Measurements from ENCODE around the gene TLE4.
A peak's percentile ranks its signal among the peaks of the same experiment; 100 is the strongest.

The TLE4 gene

DNA sequence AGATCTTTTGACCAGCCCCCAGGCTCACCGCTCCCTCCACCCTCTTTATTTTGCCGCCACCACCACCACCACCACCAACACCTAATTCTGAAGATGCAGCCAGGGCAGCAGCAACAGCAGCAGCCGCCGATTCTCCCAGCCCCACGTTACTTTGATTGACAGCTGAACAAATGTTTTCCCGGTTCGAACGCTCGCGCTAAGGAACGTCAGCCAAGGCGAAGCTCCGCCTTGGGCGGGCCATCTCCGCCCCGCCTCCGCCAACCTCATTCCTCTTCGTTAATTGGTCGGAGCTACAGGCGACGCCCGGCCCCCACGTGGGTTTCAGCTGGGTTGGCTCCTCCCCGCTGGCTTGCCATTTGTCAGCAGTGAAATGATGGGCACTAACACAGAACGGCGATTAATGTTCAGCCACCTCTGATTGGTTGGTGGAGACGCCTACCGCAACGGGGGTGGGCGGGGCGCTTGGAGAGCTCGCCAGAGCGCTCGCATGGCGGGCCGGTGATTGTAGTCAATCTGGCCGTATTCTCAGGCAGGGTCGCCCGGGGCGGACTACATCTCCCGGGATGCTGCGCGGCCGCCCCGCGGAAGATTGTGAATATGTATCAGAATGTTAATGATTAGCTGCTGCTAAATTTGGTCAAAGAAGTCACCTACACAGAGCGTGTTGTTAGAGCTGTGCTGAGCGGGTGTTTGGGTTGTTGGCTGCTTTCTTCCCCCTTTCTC lies at the start of gene TLE4:
TSS of gene TLE4 (plus strand) at position 657 of the 723 bp plus-strand sequence. CDS start 826 bp downstream, outside the sequence.
- peak; percentile 98 to 100 for DNase-seq (ENCODE audit: extremely low read depth in 1 of 2, low read depth in 1 of 2)

DNA sequence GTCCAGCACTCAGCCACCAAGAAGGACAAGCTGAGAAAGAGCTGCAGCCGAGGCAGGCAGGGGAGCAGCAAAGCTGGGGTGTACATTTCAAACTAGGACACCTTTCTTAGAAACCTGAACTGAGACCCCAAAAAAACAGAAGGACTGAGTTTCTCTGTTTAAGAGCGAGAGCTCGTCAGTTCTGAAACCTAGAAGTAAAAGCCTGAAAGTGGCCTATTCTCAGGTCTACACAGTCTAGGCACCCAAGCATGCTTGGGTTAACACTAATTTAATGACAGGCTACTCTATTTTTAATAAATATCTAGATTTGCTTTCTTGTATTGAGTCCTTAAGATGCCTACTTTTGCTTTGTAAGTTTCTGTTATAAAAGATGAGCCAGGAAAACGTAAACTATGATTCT lies 49.0 kb upstream of the TLE4 start:
- no peak for DNase-seq (ENCODE audit: extremely low read depth in 1 of 2, low read depth in 1 of 2)

DNA sequence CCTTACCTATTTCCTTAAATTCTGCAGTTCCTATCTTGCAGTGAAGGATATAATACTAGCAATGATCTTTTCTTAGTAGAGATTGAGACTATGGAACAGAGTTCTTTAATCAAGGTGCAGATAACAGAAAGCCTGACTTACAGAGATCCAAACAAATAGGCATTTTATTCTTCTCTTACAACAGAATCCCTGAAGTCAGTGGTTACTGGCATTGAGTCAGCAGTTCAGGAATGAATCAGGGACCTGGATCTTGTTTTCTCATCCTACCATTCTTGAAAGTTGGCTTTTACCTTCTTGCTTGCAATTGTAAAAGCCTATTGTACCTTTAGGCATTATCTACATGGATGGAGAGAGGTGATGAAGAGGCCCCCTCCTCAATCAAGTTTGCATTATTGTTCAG lies 47.5 kb upstream of the TLE4 start:
- no peak for DNase-seq (ENCODE audit: extremely low read depth in 1 of 2, low read depth in 1 of 2)

DNA sequence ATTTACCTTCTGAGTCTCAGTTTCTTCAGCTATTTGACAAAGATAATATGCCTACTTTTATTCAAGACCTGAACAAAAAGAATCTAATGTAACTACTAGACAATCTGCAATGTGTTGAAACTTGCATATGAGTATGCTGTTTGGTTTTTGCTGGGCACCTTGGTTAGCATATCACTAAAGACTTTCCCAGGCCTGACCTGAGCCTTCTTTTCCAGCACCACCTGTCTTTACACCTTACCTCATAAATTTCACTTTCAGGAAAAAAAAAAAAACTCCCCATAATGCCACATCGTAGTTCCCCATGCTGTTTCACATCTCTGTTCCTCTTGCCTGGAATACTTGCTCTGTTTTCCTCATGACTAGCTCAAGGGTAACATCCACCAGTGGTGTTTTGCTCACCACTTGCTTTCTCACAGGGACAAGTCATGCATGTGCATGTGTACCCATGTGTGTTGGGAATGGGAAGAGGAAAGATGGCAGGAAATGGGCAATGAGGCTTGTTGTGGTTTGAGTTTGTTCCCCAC lies 45.6 kb upstream of the TLE4 start:
- no peak for DNase-seq (ENCODE audit: extremely low read depth in 1 of 2, low read depth in 1 of 2)

DNA sequence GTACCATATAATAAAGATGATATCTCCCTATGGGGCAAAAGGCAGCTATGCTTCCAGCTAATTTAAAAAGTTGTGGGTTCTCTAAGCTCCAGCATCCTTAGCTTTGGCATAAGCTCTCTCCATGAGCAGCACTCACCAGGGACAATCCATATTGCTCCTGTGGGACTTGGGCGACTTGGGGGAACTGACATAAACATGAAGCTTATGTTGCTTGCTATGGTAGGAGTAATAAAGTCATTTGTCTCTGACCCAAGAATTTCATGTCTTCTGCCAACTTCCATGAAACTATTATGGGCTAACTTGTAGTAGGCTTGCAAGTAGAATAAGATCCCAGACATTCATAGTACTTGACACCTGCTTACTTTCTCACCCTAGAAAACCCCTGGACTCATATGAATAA lies 36.2 kb upstream of the TLE4 start:
- DNase-seq (ENCODE audit: extremely low read depth in 1 of 2, low read depth in 1 of 2), result no peak

DNA sequence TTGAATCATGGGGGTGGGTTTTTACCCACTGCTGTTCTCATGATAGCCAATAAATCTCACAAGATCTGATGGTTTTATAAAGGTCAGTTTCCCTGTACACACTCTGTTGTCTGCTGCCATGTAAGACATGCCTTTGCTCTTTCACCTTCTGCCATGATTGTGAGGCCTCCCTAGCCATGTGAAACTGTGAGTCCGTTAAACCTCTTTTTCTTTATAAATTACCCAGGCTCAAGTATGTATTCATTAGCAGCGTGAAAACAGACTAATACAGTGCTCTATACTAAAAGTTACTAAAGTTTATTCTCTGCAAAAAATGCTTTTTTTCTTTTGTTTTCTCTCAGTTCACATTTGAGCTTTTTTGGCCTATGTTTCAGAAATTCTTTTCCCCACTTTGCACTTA lies 33.9 kb upstream of the TLE4 start:
- no peak for DNase-seq (ENCODE audit: extremely low read depth in 1 of 2, low read depth in 1 of 2)

DNA sequence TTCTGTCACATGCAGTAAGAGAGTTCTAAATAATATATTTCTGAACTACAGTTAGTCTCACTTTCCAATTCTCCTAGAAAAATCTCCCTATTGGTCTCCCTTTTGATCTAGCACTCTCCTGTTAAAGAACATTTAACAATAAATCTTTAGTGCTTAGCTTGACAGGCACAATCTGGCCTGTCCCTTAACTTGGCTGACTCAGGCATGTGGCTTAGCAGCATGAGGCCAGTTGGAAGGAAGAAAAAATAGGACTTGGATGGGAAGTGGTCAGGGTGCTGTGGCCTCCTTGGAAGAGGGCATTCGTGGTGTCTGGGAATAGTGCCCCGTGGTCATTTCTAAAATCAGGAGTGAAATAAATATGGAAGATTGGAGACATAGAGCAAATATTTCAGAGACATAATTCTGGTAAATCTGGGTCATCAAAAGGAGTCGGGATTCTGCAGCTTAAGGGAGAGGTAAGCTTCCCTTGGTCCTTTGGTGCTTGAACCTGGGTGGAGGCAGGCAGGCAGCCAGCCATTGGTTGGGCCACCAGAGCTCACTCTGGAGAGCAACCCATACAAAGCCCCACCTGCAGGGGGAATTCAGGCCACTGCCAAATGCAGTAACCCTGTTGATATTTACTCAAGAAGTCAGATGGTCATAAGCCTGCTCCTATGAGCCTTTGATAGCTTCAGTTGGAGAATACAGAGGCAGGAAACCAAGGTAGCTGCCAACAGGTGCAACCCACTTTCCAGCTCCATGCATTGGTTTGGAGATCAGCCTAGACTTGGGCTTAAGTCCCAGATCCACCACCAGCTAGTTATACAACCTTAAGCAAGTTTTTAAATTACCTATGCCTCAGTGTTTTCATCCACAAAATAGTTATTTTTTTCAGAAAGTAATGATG lies 28.8 kb upstream of the TLE4 start:
- no peak for DNase-seq (ENCODE audit: extremely low read depth in 1 of 2, low read depth in 1 of 2)

DNA sequence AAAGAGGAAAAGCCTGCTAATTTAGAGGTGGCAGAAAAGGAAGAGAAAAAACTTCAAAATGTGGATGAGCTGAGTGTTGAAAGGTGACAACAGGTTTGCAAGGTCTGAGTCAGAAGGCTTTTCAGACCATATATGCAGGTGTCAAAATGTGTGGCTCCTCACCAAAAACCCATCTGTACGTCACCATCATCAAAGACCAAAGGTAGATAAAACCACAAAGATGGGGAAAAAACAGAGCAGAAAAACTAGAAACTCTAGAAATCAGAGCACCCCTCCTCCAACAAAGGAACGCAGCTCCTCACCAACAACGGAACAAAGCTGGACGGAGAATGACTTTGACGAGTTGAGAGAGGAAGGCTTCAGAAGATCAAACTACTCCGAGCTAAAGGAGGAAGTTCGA lies 27.4 kb upstream of the TLE4 start:
- peak in 1 of 2 donors; percentile 1 for DNase-seq (ENCODE audit: extremely low read depth in 1 of 2, low read depth in 1 of 2)

DNA sequence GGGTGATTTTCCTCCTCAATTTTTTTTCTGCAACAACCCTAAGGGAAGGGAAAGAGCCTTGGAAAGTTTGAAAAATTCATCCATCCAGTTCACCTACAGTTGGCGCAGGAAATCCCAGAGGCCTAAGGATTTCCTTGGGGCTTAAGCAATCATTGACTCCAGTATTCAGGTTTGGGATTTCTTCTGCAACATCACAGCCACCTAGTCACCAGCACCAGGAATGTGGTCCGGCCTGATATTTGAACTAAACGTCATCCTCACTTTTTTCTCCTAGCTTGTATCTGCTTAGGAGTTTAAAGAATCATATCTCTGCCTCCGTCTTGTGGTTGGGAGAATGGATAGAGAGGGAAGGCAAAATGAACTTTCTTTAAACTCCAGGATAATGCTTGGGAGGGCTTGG lies 20.2 kb upstream of the TLE4 start:
- DNase-seq (ENCODE audit: extremely low read depth in 1 of 2, low read depth in 1 of 2), result no peak

DNA sequence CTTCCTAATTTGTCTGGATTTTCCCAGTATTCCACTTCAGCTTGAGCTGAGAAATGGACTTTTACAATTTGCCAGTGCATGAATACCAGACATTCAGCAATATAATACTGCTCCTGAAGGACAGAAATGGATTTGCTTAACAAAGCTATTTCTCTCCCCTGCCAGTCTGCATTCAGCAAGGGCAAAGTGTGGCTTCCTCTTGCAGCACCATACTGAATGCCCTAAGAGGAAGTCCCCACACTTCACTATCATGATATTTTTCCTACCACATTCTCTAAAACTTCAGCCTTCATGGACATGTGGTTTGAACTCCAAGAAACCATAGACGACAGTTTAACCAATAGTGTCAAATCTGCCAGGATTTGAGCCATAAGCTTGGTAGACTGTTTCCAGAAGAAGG lies 19.8 kb upstream of the TLE4 start:
- no peak for DNase-seq (ENCODE audit: extremely low read depth in 1 of 2, low read depth in 1 of 2)

DNA sequence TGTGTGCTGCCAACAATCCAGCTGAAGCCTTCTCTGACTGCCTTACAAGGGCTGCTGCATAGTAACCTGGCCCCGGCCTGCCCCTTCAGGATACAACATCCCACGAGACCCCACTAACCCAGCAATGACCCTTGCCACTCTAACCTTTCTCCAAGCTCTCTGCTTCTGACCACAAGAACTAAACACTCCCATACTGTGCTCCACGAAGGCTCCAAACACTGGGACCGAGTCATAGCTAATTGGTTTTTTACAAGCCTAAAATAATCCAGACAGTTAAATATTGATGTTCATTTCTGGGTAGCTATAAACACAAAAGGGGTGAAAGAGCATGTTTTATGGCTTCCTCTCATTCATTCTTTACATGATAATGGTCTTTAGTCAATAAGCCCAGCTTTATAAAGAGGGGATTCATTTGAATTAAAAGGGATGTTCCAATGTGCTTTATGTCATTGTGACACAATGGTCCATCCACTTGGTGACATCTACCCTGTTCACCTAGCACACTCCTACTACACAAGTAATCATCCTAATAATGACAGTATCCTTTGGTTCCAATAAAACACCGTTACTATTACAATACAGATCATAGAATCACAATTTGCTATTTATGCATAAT lies 16.2 kb upstream of the TLE4 start:
- no peak for DNase-seq (ENCODE audit: extremely low read depth in 1 of 2, low read depth in 1 of 2)

DNA sequence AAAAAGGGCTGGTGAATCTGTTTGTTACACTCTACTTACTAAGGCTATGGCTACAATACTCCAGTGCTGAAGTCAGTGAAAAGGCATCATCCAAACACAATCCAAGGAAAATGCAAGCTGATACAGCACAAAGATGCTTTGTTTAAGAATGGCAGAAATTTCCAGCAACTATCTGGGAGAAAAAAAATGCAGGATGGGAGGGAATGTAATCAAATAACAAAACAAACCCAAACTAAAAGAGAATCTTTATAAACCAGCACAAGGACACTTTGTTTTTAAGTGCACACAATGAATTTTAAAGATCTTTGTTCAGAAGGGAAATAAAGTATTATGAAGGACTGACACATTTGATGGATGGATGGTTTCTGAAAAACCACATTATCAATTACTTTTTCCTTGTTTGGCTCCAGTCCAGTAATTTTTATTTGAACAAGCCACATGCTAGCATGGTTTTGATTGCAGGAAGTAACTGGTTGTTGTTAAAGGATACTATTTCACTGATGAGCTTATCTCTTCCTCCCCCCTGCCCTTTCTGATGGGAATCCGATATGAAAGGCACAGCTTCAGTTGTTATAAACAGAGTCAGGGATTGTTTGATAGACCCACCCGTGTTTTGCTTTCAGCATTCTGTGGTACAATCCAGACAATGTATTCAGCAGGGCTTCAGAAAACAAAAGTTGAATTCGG lies 12.1 kb upstream of the TLE4 start:
- no peak for DNase-seq (ENCODE audit: extremely low read depth in 1 of 2, low read depth in 1 of 2)

DNA sequence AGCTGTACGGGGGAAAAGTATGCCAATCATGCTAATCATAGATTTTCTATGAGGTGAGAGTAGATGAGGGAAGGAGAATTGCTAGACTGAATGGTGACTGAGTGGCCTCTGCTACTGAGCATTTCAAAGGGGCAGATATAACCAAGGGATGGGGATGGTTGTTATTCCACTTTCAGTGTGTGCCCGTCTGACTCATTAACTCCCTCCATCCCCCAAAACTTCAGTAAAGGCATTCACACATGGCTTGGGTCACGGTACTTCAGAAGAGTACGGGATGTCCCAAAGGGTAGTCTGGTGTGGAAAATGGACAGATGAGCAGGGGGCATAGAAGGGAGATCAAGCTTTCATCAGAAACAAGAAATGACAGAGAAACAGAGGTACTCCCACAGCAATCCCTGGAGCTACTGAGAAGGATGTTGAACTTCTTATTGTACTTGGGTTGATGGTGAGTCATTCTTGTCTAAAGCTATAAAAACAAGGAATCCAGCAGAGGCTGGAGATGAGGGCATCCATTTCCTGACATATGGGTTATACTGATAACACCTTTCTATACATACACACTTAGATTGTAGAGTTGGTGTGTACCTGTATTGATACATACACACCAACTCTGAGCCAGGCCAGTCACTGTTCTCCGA lies 8.9 kb upstream of the TLE4 start:
- no peak for DNase-seq (ENCODE audit: extremely low read depth in 1 of 2, low read depth in 1 of 2)

DNA sequence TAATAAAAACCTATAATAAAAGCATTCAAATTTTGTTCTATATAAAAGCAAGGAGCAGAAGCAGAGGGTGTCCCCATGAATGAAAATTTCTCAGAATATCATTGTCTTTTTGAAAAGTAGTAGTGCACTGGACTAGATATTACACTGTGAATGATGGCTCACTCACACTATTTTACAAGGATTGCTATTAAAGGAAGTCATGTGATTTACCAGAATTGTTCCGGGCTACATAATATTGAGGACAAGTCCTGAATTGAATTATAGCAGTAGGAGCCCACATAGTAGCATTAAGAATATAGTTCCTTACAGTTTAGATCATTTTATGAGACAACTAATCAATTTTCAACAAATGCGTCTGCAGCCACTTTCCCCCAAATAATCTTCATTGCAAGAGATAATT lies 7.7 kb upstream of the TLE4 start:
- no peak for DNase-seq (ENCODE audit: extremely low read depth in 1 of 2, low read depth in 1 of 2)

DNA sequence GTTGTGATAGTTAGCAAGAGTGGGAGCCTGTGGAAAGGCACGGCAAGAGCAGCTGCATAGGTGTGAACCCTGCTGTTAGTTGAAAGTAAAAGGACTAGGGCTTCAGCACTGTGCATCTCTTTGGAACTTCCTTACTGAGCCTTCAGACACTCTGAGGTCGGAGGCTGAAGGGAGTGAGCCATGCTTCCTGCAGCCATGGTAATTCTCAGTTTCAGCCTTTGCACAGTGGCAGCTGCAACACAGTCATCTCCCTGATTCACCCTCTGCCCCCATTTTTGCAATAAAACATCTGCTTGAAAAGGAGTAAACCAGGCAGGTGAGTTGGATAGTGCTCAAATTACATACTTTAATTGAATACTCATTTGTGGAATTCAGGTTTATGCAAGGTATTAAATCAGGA lies 6.5 kb upstream of the TLE4 start:
- DNase-seq (ENCODE audit: extremely low read depth in 1 of 2, low read depth in 1 of 2), result no peak

DNA sequence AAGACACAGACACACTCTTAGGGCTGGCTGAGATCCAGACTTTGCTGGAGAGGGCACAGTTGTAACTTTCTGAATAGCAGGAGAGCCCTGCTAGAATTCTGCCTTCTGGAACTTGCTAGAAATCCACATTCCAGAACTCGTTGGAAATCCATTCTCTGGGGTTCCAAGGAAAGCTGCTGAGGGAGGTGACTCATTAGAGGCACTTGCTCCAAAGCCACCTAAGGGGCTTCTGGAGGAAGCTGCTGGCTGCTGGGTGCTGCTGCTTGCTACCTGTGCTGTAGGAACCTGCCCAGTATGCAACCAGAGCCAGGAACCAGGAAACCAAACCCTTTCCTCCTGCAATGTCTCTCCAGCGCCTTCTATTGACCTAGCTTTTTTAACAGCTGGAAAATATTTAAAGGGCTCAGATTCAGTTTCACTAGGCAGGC lies 4.1 kb upstream of the TLE4 start:
- DNase-seq (ENCODE audit: extremely low read depth in 1 of 2, low read depth in 1 of 2), result no peak

DNA sequence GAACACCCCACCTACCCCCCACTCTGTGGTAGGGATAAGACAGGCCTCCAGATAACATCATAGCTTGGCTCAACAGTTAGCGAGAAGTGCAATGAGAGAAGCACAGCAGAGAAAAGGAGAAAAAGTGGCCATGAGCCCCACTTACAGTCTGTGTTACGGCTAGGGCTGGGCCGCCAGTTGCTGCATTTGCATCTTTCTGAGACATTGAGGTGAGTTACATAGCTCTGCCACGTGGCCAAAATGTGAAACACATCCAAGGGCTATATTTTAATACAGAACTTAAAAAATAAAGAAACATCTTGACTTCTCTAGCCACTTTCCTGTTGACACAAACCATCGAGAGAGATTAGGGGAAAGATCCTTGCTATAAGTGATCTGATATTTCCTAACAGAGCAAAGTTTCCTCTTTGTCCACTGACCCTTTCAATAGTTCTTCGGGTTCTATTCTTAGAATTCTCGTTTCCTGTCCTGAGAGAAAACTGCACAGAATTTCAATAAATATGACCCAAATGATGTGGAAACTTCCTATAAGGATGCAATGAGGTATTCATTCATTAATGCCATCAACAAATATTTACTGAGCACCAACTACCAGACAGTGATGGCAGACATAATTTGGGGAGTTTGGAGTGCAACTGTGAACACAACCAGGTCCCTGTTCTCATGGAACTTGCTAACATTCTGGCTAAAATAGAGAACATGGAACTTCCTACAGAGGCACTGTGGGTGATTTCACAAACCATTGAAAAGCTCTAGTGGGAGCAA lies 3.2 kb upstream of the TLE4 start:
- no peak for DNase-seq (ENCODE audit: extremely low read depth in 1 of 2, low read depth in 1 of 2)

DNA sequence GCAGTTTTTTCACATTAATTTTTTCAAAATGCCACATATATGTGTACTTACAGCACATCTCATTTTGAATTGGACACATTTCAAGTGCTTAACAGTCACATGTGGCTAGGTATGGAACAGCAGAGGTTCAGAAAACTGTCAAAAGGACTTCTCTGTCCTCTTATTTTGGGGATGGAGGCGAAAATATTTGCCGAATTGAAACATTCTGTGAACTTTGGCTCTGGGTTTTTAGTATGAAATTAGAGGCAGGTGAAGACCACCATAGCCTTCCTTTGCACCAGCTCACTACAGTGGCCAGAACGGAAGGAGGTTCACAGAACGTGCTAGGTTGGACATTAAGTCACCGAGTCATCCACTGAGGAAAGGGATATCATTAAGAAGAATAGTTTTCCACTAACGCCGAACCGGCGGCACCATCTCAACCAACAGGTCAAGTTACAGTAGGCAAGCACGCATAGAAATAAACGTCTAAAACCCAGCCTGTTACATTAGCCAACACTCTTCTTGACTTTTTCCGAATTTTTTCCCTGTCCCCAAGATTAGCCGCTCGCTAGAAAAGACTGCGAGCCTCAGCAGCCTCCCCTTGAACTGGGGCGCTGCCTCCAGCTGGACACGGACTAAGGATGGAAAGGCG lies 1.8 kb upstream of the TLE4 start:
- DNase-seq (ENCODE audit: extremely low read depth in 1 of 2, low read depth in 1 of 2), result no peak

Measured in activated CD8-positive, alpha-beta memory T cell treated with anti-CD3 and anti-CD28 coated beads for 1 hour (primary cell).